GM18873 (cell line): ENCODE data around the gene MUTYH.

Experiments used
- ATAC-seq: cut with Tn5 transposase; IDR thresholded peaks from one replicate; pipeline ENCODE4 v1.9.1; 2021; ENCODE audit warnings: mild to moderate bottlenecking, moderate library complexity, moderate number of reproducible peaks; ENCODE audit not compliant: unreplicated experiment, low FRiP score

The MUTYH gene

DNA sequence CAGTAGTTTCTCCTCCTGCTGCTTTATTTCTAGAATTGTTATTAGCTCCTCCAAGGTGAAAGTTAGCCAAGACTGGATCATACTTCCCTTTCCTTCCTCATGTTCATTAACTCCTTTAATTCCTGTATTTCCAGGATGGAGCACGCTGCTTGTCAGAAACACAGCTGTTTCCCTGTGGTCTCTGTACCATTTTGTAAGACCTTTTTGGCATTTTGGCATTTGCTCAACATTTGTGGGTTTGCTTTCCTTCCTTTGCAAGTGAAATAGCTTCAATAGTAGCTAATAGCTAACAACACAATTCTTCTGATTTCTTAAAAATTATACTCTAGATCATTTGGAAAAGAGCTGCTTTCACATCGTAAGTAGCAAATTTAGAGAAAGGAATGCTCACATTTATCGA, 57.9 kb downstream of the MUTYH start:
- ATAC-seq: no peak
